ENCODE results near the gene ZNF697. TPM values are rescaled to one million over a fixed set of nuclear protein-coding genes. Genes with fewer than 3 reads are reported as not detected.

ZNF697 gene
- total and polyA plus RNA-seq, 2 donors from 2014 or later = 4.1 to 8.3 TPM

GRCh38 chr1:119595168-119595567 is 52.9 kb downstream of the ZNF697 start:
- DNase-seq (no peak), FAIRE-seq (no peak)
- H3K27me3 ChIP-seq (ENCODE audit: control insufficient read depth, insufficient read depth, low read length) = no peaks in the 10 kb centered on the region
- no peak overlapping the region for H3K4me3 ChIP-seq (ENCODE audit: low read length in 3 of 3)
- no peak overlapping the region for H3K9ac ChIP-seq (ENCODE audit: low read length in 3 of 3)
- no peaks in the 10 kb centered on the region for H3K9me3 ChIP-seq (ENCODE audit: control insufficient read depth in 2 of 3, insufficient read depth in 1 of 3, low read length in 3 of 3)
- TF ChIP-seq CTCF (IDR thresholded peaks at IDR 0.05; ENCODE audit: borderline replicate concordance, extremely low read depth, insufficient read depth) = no peak
- peaks cover 0 to 5% (median 4%) of the 10 kb centered on the region in 3 donors for H3K36me3 ChIP-seq (ENCODE audit: control insufficient read depth in 2 of 3, insufficient read depth in 3 of 3, low read length in 3 of 3)
- H3K27ac ChIP-seq (ENCODE audit: low read depth in 2 of 2, low read length in 2 of 2) = no peak overlapping the region
- intact Hi-C loops (cut with DNase I) = no loop called here
- H3K4me1 ChIP-seq (ENCODE audit: control insufficient read depth in 2 of 3, insufficient read depth in 2 of 3, low read depth in 1 of 3, low read length in 3 of 3) = no peaks in the 10 kb centered on the region

GRCh38 chr1:119594376-119594775 is 53.7 kb downstream of the ZNF697 start:
- Histone ChIP-seq H3K27ac (ENCODE audit: low read depth in 2 of 2, low read length in 2 of 2) (no peak overlapping the region), H3K36me3 (ENCODE audit: control insufficient read depth in 2 of 3, insufficient read depth in 3 of 3, low read length in 3 of 3) (peaks cover 0 to 5% (median 4%) of the 10 kb centered on the region in 3 donors), H3K4me3 (ENCODE audit: low read length in 3 of 3) (no peak overlapping the region), H3K4me1 (ENCODE audit: control insufficient read depth in 2 of 3, insufficient read depth in 2 of 3, low read depth in 1 of 3, low read length in 3 of 3) (no peaks in the 10 kb centered on the region), H3K9ac (ENCODE audit: low read length in 3 of 3) (no peak overlapping the region), H3K27me3 (ENCODE audit: control insufficient read depth, insufficient read depth, low read length) (no peaks in the 10 kb centered on the region), H3K9me3 (ENCODE audit: control insufficient read depth in 2 of 3, insufficient read depth in 1 of 3, low read length in 3 of 3) (no peaks in the 10 kb centered on the region)
- no peak for TF ChIP-seq CTCF (IDR thresholded peaks at IDR 0.05; ENCODE audit: borderline replicate concordance, extremely low read depth, insufficient read depth)
- intact Hi-C loops (cut with DNase I) = no loop called here
- DNase-seq = no peak
- no peak for FAIRE-seq

GRCh38 chr1:119593805-119594204 is 54.3 kb downstream of the ZNF697 start:
- DNase-seq = no peak
- H3K4me3 ChIP-seq (ENCODE audit: low read length in 3 of 3) = no peak overlapping the region
- FAIRE-seq = no peak
- peaks cover 0 to 5% (median 4%) of the 10 kb centered on the region in 3 donors for H3K36me3 ChIP-seq (ENCODE audit: control insufficient read depth in 2 of 3, insufficient read depth in 3 of 3, low read length in 3 of 3)
- no peak for TF ChIP-seq CTCF (IDR thresholded peaks at IDR 0.05; ENCODE audit: borderline replicate concordance, extremely low read depth, insufficient read depth)
- H3K9ac ChIP-seq (ENCODE audit: low read length in 3 of 3) = no peak overlapping the region
- H3K27ac ChIP-seq (ENCODE audit: low read depth in 2 of 2, low read length in 2 of 2) = no peak overlapping the region
- no peaks in the 10 kb centered on the region for H3K4me1 ChIP-seq (ENCODE audit: control insufficient read depth in 2 of 3, insufficient read depth in 2 of 3, low read depth in 1 of 3, low read length in 3 of 3)
- H3K27me3 ChIP-seq (ENCODE audit: control insufficient read depth, insufficient read depth, low read length) = no peaks in the 10 kb centered on the region
- no peaks in the 10 kb centered on the region for H3K9me3 ChIP-seq (ENCODE audit: control insufficient read depth in 2 of 3, insufficient read depth in 1 of 3, low read length in 3 of 3)
- intact Hi-C loops (cut with DNase I) = no loop called here

GRCh38 chr1:119590393-119590792 is 57.7 kb downstream of the ZNF697 start:
- H3K27ac ChIP-seq (ENCODE audit: low read depth in 2 of 2, low read length in 2 of 2) = no peak overlapping the region
- no peaks in the 10 kb centered on the region for H3K9me3 ChIP-seq (ENCODE audit: control insufficient read depth in 2 of 3, insufficient read depth in 1 of 3, low read length in 3 of 3)
- FAIRE-seq (no peak), DNase-seq (no peak)
- no peaks in the 10 kb centered on the region for H3K27me3 ChIP-seq (ENCODE audit: control insufficient read depth, insufficient read depth, low read length)
- intact Hi-C loops (cut with DNase I) = no loop called here
- H3K4me1 ChIP-seq (ENCODE audit: control insufficient read depth in 2 of 3, insufficient read depth in 2 of 3, low read depth in 1 of 3, low read length in 3 of 3) = peaks cover 0 to 6% (median 0%) of the 10 kb centered on the region in 3 donors
- no peak overlapping the region for H3K9ac ChIP-seq (ENCODE audit: low read length in 3 of 3)
- H3K4me3 ChIP-seq (ENCODE audit: low read length in 3 of 3) = no peak overlapping the region
- no peaks in the 10 kb centered on the region for H3K36me3 ChIP-seq (ENCODE audit: control insufficient read depth in 2 of 3, insufficient read depth in 3 of 3, low read length in 3 of 3)
- TF ChIP-seq CTCF (IDR thresholded peaks at IDR 0.05; ENCODE audit: borderline replicate concordance, extremely low read depth, insufficient read depth) = no peak

Data from kidney (tissue), 14 donors.